ENCODE results near the gene TMEM117.
A peak's percentile ranks its signal among the peaks of the same experiment; 100 is the strongest.
"Not testable (repeated sequence)": the region's sequence is repeated elsewhere in the genome, so short reads cannot be mapped to it uniquely, and the experiment has no call there.

Gene TMEM117

DNA sequence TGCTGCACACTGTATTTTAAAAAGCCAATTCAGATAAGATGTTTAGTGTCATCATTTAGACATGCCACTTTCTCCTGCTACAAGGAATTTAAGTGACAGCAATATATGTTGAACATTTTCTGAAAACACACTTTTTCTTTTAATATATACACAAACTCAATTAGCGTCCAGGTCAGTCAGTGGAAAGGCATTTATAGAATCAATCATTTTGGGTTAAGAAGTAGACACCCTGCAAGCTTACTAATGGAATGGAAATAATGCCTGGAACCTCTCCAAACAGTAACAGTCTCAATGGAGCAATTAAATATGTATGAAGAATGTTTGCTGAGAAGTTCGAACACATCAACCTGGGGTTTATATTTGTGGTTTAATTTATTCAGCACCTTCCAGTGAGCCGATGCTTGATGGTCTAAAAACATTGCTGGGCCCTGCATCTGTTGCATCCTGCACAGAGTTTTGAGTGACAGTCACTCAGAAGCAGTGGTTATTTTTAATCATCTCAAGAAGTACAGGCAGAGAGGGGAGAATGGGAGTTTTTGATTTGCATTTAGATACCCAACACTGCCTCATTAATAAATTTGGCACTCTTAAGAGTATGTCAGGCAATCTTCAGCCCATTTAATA lies 410.7 kb downstream of the TMEM117 start:
- Mint-ChIP-seq H3K27ac (no peak overlapping the region), H3K4me1 (no peaks in the 10 kb centered on the region), H3K9me3 (peaks cover 11% of the 10 kb centered on the region), H3K4me3 (no peak overlapping the region), H3K36me3 (no peaks in the 10 kb centered on the region)
- no peak for ATAC-seq
- DNase-seq (ENCODE audit: low spot score in 2 of 2): no peak

DNA sequence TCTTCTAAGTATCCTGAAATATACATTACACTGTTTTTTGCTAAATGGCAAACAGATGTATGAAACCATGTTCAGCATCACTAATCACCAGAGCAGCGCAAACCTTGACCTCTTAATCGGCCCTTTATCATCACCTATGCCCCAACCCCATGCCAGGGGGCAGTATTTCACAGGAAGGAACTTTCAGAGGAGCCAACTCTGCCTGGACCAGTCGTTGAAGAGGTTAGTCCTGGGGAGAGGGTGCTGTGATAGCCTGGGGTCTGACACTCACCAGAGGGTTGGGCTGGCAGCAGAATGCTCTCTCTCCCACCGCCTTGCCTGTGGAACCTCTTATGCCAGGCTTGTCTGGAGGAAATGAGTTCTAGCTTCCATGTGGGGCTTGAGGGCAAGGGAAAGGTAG lies 411.7 kb downstream of the TMEM117 start:
- Mint-ChIP-seq H3K36me3 (no peaks in the 10 kb centered on the region), H3K9me3 (peaks cover 5% of the 10 kb centered on the region), H3K27ac (no peak overlapping the region), H3K4me1 (no peaks in the 10 kb centered on the region), H3K4me3 (no peak overlapping the region)
- no peak for ATAC-seq
- DNase-seq (ENCODE audit: low spot score in 2 of 2): no peak

DNA sequence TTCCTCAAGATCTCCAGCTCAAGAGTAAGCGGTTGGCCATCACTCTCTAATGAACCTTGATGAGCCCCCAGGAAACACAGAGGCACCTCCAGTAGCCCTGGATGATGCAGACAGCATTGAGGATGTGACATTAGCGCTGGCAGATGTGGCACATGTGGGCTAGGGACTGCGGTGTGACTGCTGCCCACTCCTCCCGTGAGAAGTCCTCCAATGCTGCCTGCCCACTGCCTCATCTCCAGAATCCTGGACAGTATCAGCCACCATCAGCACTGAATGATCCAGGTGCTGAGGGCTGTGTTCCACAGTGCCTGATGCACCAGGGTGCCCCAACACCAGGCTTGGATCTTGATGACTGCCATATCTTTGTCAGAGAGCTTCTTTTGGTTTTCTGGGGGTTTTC lies 412.6 kb downstream of the TMEM117 start:
- no peak overlapping the region for H3K27ac Mint-ChIP-seq
- H3K36me3 Mint-ChIP-seq: no peaks in the 10 kb centered on the region
- H3K4me3 Mint-ChIP-seq: no peak overlapping the region
- ATAC-seq (no peak), DNase-seq (ENCODE audit: low spot score in 2 of 2) (no peak)
- no peaks in the 10 kb centered on the region for H3K4me1 Mint-ChIP-seq
- peaks cover 2% of the 10 kb centered on the region for H3K9me3 Mint-ChIP-seq

DNA sequence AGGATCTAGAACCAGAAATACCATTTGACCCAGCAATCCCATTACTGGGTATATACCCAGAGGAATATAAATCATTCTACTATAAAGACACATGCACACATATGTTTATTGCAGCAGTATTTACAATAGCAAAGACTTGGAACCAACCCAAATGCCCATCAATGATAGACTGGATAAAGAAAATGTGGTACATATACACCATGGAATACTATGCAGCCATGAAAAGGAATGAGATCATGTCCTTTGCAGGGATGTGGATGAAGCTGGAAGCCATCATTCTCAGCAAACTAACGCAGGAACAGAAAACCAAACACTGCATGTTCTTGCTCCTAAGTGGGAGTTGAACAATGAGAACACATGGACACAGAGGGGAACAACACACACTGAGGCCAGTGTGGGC lies 414.6 kb downstream of the TMEM117 start:
- not testable (repeated sequence) for DNase-seq (ENCODE audit: low spot score in 2 of 2); H3K4me1 Mint-ChIP-seq; H3K4me3 Mint-ChIP-seq; H3K27ac Mint-ChIP-seq; ATAC-seq; H3K9me3 Mint-ChIP-seq; H3K36me3 Mint-ChIP-seq

DNA sequence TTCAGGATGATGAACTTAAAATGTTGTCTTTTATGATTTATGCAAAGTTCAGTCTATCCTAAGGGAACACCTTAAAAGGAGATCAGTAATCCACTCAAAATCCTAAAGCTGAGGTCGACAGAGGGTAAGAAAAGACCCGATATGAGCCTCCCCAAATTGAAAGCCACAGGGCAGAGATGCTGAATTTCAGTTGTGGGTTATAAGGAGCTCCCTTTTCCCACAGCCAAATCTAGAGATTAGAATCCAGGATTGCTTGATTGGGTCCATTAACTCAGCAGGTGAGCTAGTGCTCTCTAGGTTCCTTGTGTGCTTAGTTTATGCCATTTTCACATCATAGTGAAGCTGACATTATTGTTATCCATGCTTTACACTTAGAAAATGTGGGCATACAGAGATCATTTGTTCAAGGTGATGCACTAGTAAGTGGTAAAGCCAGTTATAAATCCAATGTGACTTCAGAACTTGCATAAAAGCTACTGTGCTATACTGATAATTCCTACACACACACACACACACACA lies 417.5 kb downstream of the TMEM117 start:
- Mint-ChIP-seq H3K36me3 (no peaks in the 10 kb centered on the region), H3K4me3 (no peak overlapping the region), H3K9me3 (no peaks in the 10 kb centered on the region), H3K4me1 (no peaks in the 10 kb centered on the region), H3K27ac (no peak overlapping the region)
- ATAC-seq: no peak
- no peak for DNase-seq (ENCODE audit: low spot score in 2 of 2)

DNA sequence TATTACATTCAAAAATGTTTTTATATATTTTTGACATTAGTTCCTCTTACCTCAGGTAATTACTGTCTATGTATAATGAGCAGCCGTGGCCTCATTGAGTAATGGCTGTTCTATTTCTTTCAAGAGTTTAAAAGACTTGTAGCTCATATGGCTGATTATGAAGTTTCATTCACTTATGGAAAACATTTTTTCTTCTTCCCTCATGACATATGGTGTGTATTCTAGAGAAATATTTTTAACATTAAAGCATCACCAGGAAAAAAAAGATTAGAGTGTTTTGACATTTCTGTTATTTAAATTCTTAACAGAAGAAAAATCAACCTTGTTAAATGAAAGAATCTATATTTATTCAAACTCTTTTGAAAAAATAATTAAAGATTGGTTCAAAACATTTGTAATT lies 422.4 kb downstream of the TMEM117 start:
- no peak overlapping the region for H3K27ac Mint-ChIP-seq
- no peaks in the 10 kb centered on the region for H3K4me1 Mint-ChIP-seq
- H3K36me3 Mint-ChIP-seq: no peaks in the 10 kb centered on the region
- H3K4me3 Mint-ChIP-seq: no peak overlapping the region
- H3K9me3 Mint-ChIP-seq: no peaks in the 10 kb centered on the region
- DNase-seq (ENCODE audit: low spot score in 2 of 2) (no peak), ATAC-seq (no peak)

DNA sequence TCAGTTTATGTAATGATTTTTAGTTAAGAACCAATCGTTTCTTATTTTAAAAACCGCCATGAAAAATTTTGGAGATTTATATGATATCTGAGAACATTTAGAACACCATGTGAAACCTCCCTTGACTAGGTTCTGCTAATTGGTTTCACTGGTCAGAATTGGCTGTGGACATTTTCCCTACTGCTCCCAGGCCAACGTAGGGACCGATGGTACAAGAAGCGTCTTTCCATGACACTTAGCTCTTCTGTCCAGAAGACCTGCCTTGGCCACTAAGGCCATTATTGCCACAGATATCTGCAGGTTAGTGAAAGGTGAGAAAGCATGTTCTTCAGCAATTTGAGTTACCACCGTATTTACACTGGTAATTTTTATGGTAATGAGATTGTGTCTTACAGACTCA lies 424.0 kb downstream of the TMEM117 start:
- no peaks in the 10 kb centered on the region for H3K36me3 Mint-ChIP-seq
- no peaks in the 10 kb centered on the region for H3K4me1 Mint-ChIP-seq
- no peak overlapping the region for H3K4me3 Mint-ChIP-seq
- no peaks in the 10 kb centered on the region for H3K9me3 Mint-ChIP-seq
- no peak for DNase-seq (ENCODE audit: low spot score in 2 of 2)
- no peak for ATAC-seq
- H3K27ac Mint-ChIP-seq: no peak overlapping the region

DNA sequence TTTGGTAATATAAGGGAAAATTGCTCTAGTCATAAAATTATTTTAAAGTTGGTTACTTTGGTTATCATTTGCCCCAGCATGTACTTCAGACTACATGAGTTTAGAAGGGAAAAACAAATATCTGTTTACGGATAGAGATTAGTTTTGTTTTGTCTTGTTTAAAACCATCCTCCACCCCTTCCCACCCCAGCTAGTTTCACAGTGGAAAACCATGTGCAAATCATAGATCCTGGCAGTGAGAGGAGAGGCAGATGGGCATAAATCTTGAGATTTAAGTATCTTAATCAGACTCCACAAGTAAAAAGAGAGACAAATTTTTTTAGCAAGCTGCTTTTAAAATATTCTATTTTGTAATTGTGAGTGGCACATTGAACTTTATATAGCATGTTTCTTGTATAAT lies 424.7 kb downstream of the TMEM117 start:
- H3K36me3 Mint-ChIP-seq: no peaks in the 10 kb centered on the region
- no peaks in the 10 kb centered on the region for H3K4me1 Mint-ChIP-seq
- no peak for ATAC-seq
- no peaks in the 10 kb centered on the region for H3K9me3 Mint-ChIP-seq
- DNase-seq (ENCODE audit: low spot score in 2 of 2): no peak
- H3K4me3 Mint-ChIP-seq: no peak overlapping the region
- no peak overlapping the region for H3K27ac Mint-ChIP-seq

DNA sequence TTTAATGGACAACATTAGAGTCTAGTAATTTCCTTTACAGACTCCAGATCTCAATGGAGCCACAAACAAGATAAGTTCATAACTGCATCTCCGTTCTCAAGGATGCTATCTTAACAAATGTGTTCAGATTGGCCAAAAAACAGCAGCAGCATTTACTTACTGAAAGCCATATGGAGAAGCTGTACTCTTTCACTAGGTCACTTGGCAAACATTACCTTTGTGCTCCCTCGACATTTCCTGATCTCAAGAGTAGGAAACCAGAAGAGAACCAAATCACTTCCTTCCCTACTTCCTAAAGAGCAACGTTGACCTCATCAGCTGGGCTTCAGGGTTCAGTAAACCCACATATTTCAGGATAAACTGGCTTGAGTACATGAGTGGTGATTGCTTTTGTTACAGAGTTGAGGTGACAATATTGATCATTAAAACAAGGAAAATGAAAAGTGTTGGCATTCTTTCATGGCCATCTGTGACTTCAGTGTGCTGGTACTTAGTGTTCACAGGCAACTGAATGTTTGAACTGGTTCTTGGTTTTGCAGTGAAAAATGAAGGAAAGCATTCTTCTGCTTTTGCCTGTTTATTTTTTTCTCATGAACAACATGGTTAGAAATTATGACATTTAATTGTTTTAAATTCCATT lies 449.6 kb downstream of the TMEM117 start:
- ATAC-seq (no peak), DNase-seq (ENCODE audit: low spot score in 2 of 2) (no peak)
- Mint-ChIP-seq H3K9me3 (peaks cover 1% of the 10 kb centered on the region), H3K4me1 (peaks cover 10% of the 10 kb centered on the region), H3K4me3 (no peak overlapping the region), H3K36me3 (no peaks in the 10 kb centered on the region), H3K27ac (no peak overlapping the region)

DNA sequence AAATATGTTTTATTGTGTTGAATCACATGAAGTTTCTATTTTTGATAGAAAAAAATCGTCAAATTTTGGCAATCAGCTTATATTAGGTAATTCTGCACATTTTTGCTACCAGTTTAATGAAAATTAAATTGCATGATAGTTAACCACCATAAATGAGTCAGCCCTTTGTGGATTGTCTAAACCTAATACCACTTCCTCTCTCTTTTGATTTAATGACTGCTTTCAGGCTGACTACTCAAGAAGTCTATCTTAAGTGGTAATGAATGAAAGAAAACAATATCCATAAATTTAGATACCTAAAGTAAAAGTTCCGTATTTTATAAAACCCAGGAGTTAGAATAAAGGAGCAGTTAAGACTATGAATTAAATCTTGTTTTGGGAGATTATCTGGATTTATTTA lies 450.5 kb downstream of the TMEM117 start:
- ATAC-seq (peak; percentile 89), DNase-seq (ENCODE audit: low spot score in 2 of 2) (no peak)
- Mint-ChIP-seq H3K9me3 (peaks cover 2% of the 10 kb centered on the region), H3K4me3 (no peak overlapping the region), H3K27ac (no peak overlapping the region), H3K36me3 (no peaks in the 10 kb centered on the region), H3K4me1 (peaks cover 10% of the 10 kb centered on the region)

DNA sequence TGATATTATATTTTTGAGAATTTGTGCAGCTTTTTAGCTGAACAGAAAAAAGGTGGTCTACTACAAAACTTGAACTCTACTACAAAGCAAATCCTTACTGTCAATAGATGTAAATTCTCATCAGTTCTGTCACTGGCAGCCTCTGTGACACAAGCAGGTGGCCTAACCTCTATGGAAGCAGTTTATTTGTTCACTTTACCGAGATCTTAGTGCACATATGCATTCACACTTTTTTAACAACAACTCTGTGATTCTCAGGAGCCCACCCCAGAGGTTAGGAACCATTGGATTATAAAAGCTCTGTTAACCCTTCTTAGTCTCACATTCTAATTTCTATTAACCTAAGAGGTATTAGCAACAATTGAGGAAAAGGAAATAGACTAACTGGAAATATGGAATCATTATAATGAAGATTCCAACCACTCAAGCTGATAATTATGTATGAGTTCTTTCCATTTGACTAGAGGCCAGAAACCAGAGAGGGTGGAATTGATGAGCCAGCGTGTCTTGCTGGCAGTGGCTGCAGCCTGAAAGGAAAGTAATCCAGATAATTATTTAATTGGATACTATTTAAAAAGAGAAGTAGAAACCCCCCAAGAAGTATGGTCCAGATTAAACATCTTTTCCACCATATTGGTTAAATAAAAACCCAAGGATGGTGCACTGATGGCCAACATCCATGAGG lies 451.1 kb downstream of the TMEM117 start:
- Mint-ChIP-seq H3K27ac (no peak overlapping the region), H3K36me3 (no peaks in the 10 kb centered on the region), H3K4me3 (no peak overlapping the region), H3K9me3 (peaks cover 2% of the 10 kb centered on the region), H3K4me1 (peaks cover 10% of the 10 kb centered on the region)
- DNase-seq (ENCODE audit: low spot score in 2 of 2) (no peak), ATAC-seq (no peak)

DNA sequence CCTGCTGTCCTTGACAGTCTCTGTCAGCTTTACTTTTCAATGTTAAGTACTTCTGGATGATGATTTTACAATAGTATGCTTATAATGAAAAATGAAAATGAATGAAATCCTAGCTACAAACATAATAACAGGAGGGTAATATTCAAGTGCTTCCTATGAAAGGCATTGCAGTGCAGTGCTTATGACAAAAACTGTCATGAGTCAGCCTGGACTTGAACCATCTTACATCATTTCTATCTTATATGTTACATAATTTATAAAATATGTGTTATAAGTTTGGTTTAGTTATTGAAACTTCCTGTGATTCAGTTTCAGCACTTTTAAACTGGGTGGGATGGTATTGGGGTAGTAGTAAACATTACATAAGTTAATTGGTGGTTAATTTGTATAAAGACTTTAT lies 451.7 kb downstream of the TMEM117 start:
- peaks cover 10% of the 10 kb centered on the region for H3K4me1 Mint-ChIP-seq
- H3K4me3 Mint-ChIP-seq: no peak overlapping the region
- peaks cover 5% of the 10 kb centered on the region for H3K9me3 Mint-ChIP-seq
- ATAC-seq (no peak), DNase-seq (ENCODE audit: low spot score in 2 of 2) (no peak)
- H3K27ac Mint-ChIP-seq: no peak overlapping the region
- no peaks in the 10 kb centered on the region for H3K36me3 Mint-ChIP-seq

DNA sequence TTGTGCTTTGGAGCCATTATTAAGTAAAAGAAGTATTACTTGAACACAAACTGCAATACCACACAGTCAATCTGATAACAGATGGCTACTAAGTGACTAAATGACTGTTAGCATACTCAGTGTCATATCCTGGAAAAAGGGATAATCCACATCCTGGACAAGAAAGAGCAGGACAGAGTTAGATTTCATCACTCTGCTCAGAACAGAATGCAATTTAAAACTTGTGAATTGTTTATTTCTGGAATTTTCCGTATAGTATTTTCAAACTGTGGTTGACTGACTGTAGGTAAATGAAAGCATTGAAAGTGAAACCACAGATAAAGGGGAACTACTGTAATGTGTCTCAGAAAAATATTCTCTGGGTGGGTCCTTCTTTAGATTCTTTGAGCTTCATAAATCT lies 458.8 kb downstream of the TMEM117 start:
- Mint-ChIP-seq H3K27ac (no peak overlapping the region), H3K9me3 (peaks cover 10% of the 10 kb centered on the region), H3K4me1 (peaks cover 6% of the 10 kb centered on the region), H3K36me3 (no peaks in the 10 kb centered on the region), H3K4me3 (no peak overlapping the region)
- DNase-seq (ENCODE audit: low spot score in 2 of 2) (no peak), ATAC-seq (peak; percentile 32)

DNA sequence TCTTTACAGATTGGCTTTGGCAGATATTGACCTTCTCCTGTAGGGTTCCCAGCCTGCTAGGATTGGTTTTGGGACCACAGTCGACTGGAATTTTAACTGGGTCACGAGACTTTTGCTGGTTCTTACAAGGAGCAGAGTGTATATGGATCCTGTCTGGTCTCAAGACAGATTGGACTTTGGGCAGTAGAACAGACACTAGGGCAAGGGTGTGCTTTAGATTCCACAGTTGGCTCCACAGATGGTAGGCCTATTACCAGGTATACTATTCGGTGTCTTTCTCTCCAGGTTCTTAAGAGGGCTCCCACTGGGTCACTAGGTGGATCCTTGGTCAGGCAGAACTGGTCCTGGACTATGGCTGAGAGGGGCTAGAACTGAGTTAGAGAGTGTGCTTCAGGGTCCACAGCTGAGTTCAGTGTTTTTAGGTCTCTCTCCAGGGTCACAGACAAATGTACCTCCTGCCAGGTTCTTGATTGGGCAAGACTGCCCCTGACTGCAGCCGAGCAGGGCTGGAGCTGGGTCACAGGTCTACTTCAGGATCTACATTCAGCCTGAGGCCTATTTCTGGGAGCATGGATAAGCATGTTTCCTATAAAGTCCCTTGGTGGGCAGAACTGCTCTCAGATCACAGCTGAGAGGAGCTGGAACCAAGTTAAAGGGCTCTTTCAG lies 460.2 kb downstream of the TMEM117 start:
- peaks cover 6% of the 10 kb centered on the region for H3K4me1 Mint-ChIP-seq
- ATAC-seq (no peak), DNase-seq (ENCODE audit: low spot score in 2 of 2) (no peak)
- no peaks in the 10 kb centered on the region for H3K36me3 Mint-ChIP-seq
- H3K9me3 Mint-ChIP-seq: peaks cover 8% of the 10 kb centered on the region
- no peak overlapping the region for H3K4me3 Mint-ChIP-seq
- H3K27ac Mint-ChIP-seq: no peak overlapping the region

DNA sequence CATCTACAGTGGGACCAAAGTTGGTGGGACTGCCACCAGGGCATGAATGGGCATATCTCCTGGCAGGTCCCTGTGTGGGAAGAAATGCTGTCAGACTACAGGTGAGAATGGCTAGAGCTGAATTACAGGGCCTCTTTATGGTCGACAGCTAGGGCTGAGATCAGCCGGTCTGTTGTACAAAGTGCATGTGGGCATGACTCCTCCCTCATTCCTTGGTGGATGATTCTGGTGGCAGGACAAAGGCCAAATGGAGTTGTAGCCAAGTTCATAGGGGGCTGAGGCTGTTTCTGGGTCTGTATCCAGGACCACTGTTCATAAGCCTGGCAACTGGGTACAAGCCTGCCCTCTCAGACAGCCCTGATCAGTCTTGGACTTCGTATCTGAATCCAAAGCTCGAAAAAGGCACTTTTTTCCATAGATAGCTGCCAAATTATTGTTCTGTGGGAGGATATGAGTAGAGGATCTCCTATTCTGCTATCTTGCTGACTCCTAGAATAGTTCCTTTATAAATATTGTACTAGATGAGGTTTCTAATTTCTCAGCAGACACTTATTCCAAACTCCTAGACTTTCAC lies 460.8 kb downstream of the TMEM117 start:
- no peak for ATAC-seq

More for the DNA sequence above, 460.8 kb downstream of the TMEM117 start:
- H3K27ac Mint-ChIP-seq: no peak overlapping the region
- H3K9me3 Mint-ChIP-seq: peaks cover 8% of the 10 kb centered on the region
- H3K4me1 Mint-ChIP-seq: peaks cover 6% of the 10 kb centered on the region
- DNase-seq (ENCODE audit: low spot score in 2 of 2): no peak
- no peak overlapping the region for H3K4me3 Mint-ChIP-seq
- no peaks in the 10 kb centered on the region for H3K36me3 Mint-ChIP-seq
